GM21723 (cell line): ENCODE measurements around the gene KDM5D.

ENCODE experiments used
- ATAC-seq: cut with Tn5 transposase; IDR thresholded peaks from one replicate; pipeline ENCODE4 v1.9.1; 2021; ENCODE audit warnings: mild to moderate bottlenecking, moderate library complexity; ENCODE audit not compliant: unreplicated experiment

Gene KDM5D

DNA sequence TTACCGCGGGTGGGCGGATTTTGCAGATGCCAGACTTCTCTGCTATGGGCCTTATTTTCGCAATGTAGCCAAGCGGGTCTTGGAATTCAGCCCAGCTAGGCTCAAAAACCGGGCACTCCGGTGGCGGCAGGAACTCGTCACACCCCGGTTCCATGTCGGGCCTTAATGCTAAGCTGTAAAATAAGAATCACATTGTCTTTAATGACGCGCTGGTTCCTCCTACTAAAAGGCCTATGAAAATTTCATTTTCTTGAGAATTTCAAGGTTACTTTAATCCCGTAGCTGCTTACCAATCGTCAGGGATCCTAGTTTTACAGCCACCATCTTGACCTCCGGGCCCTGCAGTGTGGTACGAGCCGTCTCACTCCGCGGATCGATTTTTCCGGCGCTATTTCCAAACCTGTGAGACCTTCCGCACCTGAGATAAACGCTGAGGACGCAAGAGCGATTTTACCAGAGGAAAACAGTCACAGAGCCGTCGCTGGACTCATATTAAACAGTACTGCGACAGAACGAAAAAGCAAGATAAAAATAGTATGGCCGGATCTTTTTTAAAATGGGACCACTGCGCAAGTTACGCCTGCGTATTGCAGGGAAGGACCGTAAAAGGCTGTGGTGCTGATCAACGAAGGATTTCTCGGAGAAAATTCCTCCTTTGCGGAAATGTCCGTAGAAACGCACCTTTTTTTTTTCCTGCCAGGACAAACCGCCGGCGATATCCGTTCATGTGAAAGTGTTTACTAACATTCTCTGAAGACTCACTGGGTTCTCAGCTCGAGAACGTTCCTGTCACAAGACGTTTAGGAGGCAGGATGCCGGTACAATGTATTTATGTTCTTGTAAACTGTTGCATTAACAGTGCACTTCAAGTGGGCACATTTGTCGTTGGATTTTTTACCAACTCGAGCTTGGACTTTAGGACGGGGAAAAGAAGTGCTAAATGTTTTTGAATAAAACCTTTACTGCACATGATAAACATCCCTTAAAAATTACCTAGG is at the start of gene KDM5D:
KDM5D (minus strand) TSS at position 346 of the 998 bp plus-strand sequence; CDS start at position 154, 192 bp downstream.
- ATAC-seq, result no peak

DNA sequence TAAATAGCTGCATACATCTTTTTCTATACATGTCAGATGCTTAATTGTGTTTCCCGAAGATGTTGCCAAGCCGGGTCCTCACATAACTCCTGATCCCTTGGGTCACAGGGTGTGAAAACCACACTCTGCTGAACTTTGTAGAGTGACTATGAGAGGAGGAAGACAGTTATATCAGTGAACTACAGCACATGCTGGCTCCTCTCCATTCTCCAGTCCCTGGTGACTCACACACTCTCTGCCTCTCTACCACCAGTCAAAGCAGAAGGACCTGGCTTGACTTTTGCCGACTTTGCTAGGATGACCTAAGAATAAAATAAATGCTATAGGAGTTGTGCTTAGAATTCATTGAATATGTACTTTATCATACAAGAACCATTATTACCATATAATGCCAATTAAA is 23.8 kb upstream of the KDM5D start:
- no peak for ATAC-seq

DNA sequence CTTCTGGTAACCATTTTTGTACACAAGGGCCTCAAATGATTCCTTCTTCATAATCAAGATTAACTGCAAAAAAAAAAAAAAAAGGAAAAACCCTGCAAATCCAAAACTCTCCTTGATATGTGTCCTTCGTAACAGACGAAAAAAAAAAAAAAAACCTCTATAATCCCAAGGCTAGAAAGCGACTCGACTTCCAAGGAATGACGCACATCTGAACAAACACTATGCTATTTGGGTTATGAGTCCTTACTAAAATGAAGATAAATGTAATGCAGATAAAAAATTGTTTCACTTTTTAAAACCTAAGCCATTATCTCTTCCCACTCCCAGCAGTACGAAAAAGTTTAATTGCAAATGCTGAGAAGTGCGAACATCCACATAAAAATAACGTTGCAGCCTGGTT is 1.2 kb downstream of the KDM5D start:
- no peak for ATAC-seq

DNA sequence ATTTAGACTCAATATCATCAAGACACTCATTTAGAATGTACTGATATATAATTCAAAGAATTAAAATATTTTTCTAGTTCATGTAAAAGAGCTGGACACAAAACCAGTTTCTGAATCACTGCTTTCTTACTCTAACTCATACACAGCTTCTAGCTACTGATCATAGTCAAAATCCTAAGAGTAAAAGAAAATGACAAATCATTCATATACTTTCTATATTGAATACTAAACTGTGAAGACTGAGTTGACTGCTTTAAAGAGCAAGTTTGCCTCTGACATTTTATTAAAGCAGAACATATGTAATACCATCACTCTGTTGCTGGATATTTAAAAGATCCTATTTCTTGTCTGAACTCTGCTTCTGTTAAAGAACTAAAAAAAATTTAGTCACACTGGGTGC is 2.4 kb downstream of the KDM5D start:
- no peak for ATAC-seq

- no peak for ATAC-seq
These were observed 10.1 kb downstream of the KDM5D start for GRCh38 chrY:19734425-19734824.

GRCh38 chrY:19717950-19718349 is 26.6 kb downstream of the KDM5D start:
- no peak for ATAC-seq

DNA sequence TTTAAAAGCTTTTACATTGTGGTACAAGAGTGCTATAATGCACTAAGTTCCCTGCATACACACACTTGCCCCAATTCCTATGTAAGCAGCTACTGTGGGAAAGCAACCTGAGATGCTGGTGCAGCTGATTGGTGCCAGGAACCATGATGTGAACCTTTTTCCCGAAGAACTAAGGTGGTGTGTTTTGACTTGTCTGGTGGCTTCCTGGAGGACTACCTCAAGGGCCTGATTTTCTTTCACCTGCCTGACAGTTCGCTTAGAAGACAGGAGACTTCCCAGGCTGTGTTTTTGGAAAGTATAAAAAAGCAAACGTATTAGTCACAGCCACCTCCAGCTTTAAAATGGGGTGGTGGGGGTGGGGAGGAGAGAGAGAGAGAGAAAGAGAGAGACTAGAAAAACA is 27.4 kb downstream of the KDM5D start:
- no peak for ATAC-seq

GRCh38 chrY:19715226-19715625 is 29.3 kb downstream of the KDM5D start:
- ATAC-seq, result no peak

GRCh38 chrY:19713430-19713829 is 31.1 kb downstream of the KDM5D start:
- ATAC-seq, result no peak

DNA sequence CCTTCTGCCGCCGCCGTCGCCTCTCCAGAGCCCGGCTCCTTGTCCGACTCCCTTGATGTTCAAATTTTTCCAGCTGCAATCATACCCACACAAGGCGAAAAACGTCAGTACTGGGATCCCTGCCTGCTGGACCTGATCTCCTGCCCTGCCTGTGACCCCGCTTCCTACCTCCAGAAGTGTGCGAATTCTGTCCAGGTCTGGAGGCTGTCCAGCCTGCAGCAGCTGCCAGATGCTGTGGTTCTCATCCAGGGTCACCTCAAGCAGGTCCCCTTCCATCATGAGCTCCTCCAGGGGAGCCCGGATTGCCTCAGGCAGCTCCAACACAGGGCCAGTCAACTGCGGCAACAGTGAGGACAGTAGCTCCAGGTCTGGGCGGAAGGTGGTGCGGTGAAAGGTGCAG is 38.3 kb downstream of the KDM5D start:
- no peak for ATAC-seq

- no peak for ATAC-seq
These were observed 46.0 kb downstream of the KDM5D start for GRCh38 chrY:19698495-19698894.

DNA sequence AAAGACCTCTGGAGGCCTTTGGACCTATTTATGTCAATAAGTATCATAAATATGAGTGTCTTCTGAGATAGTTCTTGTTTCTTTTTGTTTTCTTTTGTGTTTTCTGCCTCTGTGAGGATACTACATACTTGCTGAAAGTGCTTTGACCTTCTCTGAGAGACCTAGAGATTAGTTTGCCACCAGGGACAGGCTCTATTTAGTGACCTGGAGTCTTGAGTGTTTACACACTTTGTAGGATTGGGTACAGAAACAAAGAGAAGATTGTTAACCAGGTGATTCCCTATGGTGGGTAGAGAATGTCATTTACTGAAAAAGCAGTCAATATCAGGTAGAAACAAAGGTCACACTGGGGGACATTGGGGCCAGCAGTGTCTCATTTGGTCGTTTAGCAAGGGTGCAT is 63.7 kb downstream of the KDM5D start:
- no peak for ATAC-seq
